H1 (cell line): ENCODE measurements around the gene TYSND1. TPM values are rescaled to one million over a fixed set of nuclear protein-coding genes. Genes with fewer than 3 reads are reported as not detected.

Source experiments
- CTCF ChIA-PET: fragments of 300-600 bp; sonication (Branson Sonifier 250); formaldehyde crosslinking; loops from one replicate; lab custom pipeline; 2021; ENCODE audit not compliant: partially characterized antibody; lab: Charles Lee
- POLR2A ChIA-PET: fragments of 300-600 bp; sonication (Branson Sonifier 250); formaldehyde crosslinking; loops from one replicate; lab custom pipeline; 2021; ENCODE audit warnings: inconsistent platforms; ENCODE audit not compliant: partially characterized antibody; lab: Charles Lee
- DNase-seq, 2 experiments: peaks; one replicate each; pipeline versions ENCODE4 v3.0.0 to v3.0.0-alpha.2; 2010 to 2022; ENCODE audit warnings: low spot score in 2 of 2, low read depth in 1 of 2, mixed read lengths in 1 of 2
- FAIRE-seq: peaks from 2 replicates; lab custom pipeline; 2011; peaks lifted over from hg19 to GRCh38; lab: Jason Lieb, UNC
- H2AFZ ChIP-seq: 2 replicates; pipeline ENCODE4 v1.8.1; 2012; ENCODE audit warnings: low read length, inconsistent platforms
- H2AK5ac ChIP-seq: 2 replicates; pipeline ENCODE4 v1.6.1; 2013; ENCODE audit warnings: low read depth, low read length
- H2BK120ac ChIP-seq: replicated peaks from 2 replicates; pipeline ENCODE3; 2013; ENCODE audit warnings: low read depth, low read length, inconsistent platforms
- H2BK12ac ChIP-seq: 2 replicates; pipeline ENCODE4 v1.6.1; 2013; ENCODE audit warnings: low read depth, low read length
- H2BK15ac ChIP-seq: 2 replicates; pipeline ENCODE4 v1.6.1; 2013; ENCODE audit warnings: low read length
- H2BK20ac ChIP-seq: 2 replicates; pipeline ENCODE4 v1.6.1; 2013; ENCODE audit warnings: low read length
- H2BK5ac ChIP-seq: 2 replicates; pipeline ENCODE4 v1.6.1; 2013; ENCODE audit warnings: low read depth, low read length
- H3K14ac ChIP-seq: 2 replicates; pipeline ENCODE4 v1.6.1; 2013; ENCODE audit warnings: inconsistent platforms; ENCODE audit not compliant: insufficient read length
- H3K18ac ChIP-seq: 2 replicates; pipeline ENCODE4 v1.6.1; 2013; ENCODE audit warnings: low read length; ENCODE audit errors: extremely low read depth
- H3K23ac ChIP-seq: 2 replicates; pipeline ENCODE4 v1.6.1; 2013; ENCODE audit warnings: inconsistent platforms; ENCODE audit not compliant: insufficient read length
- H3K23me2 ChIP-seq: 2 replicates; pipeline ENCODE4 v1.6.1; 2013; ENCODE audit warnings: low read depth, low read length
- H3K27ac ChIP-seq: 2 replicates; pipeline ENCODE4 v1.6.1; 2011; ENCODE audit warnings: low read depth, low read length, inconsistent platforms
- H3K27me3 ChIP-seq, 4 experiments: replicated peaks in 1 of 4; 1 replicate in 1 of 4; 2 replicates in 3 of 4; pipeline versions ENCODE4 v1.6.1 to v1.8.1; 2011 to 2013; ENCODE audit warnings: low read length in 3 of 4, mild to moderate bottlenecking in 3 of 4, inconsistent platforms in 2 of 4, mixed read lengths in 2 of 4, moderate library complexity in 1 of 4; ENCODE audit not compliant: control insufficient read depth in 3 of 4, insufficient read depth in 3 of 4; ENCODE audit errors: extremely low read depth in 1 of 4
- H3K36me3 ChIP-seq, 4 experiments: 2 replicates each; pipeline versions ENCODE4 v1.6.1 to v1.8.1; 2011 to 2013; ENCODE audit warnings: mild to moderate bottlenecking in 4 of 4, low read length in 3 of 4, moderate library complexity in 2 of 4, control low read depth in 1 of 4, inconsistent platforms in 1 of 4; ENCODE audit not compliant: insufficient read depth in 4 of 4, control insufficient read depth in 2 of 4
- H3K4ac ChIP-seq: replicated peaks from 2 replicates; pipeline ENCODE3; 2013; ENCODE audit warnings: low read length, low read depth, mixed read lengths, inconsistent platforms; ENCODE audit not compliant: insufficient read length
- H3K4me1 ChIP-seq, 4 experiments: replicated peaks in 1 of 4; 1 replicate in 1 of 4; 2 replicates in 3 of 4; pipeline versions ENCODE4 v1.6.1 to v1.8.1; 2011 to 2013; ENCODE audit warnings: low read length in 3 of 4, inconsistent platforms in 2 of 4, mixed read lengths in 1 of 4; ENCODE audit not compliant: insufficient read depth in 4 of 4, control insufficient read depth in 3 of 4
- H3K4me2 ChIP-seq, 2 experiments: 2 replicates each; pipeline versions ENCODE4 v1.6.1 to v1.8.1; 2011 to 2013; ENCODE audit warnings: low read depth in 2 of 2, low read length in 2 of 2, control low read depth in 1 of 2, inconsistent platforms in 1 of 2, mild to moderate bottlenecking in 1 of 2; ENCODE audit not compliant: insufficient read depth in 1 of 2
- H3K4me3 ChIP-seq, 4 experiments: fragments of 200-600, 300-600 bp in 1 of 4; sonication (generic), shearing (Covaris generic), sonication (Bioruptor Twin) in 1 of 4; 2 replicates each; pipeline versions ENCODE4 v1.5.1 to v1.8.1; 2011 to 2016; ENCODE audit warnings: low read length in 4 of 4, low read depth in 3 of 4, control low read depth in 2 of 4, inconsistent platforms in 2 of 4, mild to moderate bottlenecking in 2 of 4, mixed read lengths in 1 of 4, moderate library complexity in 1 of 4; ENCODE audit not compliant: insufficient read depth in 2 of 4; ENCODE audit errors: extremely low read depth in 1 of 4
- H3K56ac ChIP-seq: replicated peaks from 2 replicates; pipeline ENCODE3; 2013; ENCODE audit warnings: low read depth, mild to moderate bottlenecking, mixed read lengths, low read length, inconsistent platforms; ENCODE audit not compliant: insufficient read length
- H3K79me1 ChIP-seq: 2 replicates; pipeline ENCODE4 v1.6.1; 2013; ENCODE audit warnings: low read depth, low read length, control low read depth
- H3K79me2 ChIP-seq, 2 experiments: 2 replicates each; pipeline versions ENCODE4 v1.6.1 to v1.8.1; 2012 to 2013; ENCODE audit warnings: low read length in 2 of 2, mild to moderate bottlenecking in 2 of 2, inconsistent platforms in 1 of 2; ENCODE audit not compliant: insufficient read depth in 2 of 2, control insufficient read depth in 1 of 2
- H3K9ac ChIP-seq, 4 experiments: replicated peaks in 1 of 4; 1 replicate in 1 of 4; 2 replicates in 3 of 4; pipeline versions ENCODE4 v1.6.1 to v1.8.1; 2011 to 2013; ENCODE audit warnings: low read depth in 3 of 4, low read length in 3 of 4, control low read depth in 2 of 4, mild to moderate bottlenecking in 2 of 4, moderate library complexity in 2 of 4, inconsistent platforms in 1 of 4; ENCODE audit errors: extremely low read depth in 1 of 4
- H3K9me3 ChIP-seq, 2 experiments: 2 replicates each; pipeline versions ENCODE4 v1.6.1 to v1.8.1; 2012 to 2013; ENCODE audit warnings: mild to moderate bottlenecking in 2 of 2, moderate library complexity in 2 of 2, control low read depth in 1 of 2, inconsistent platforms in 1 of 2, low read depth in 1 of 2, low read length in 1 of 2, mixed read lengths in 1 of 2; ENCODE audit not compliant: insufficient read depth in 2 of 2
- H4K20me1 ChIP-seq, 2 experiments: replicated peaks in 1 of 2; 2 replicates each; pipeline versions ENCODE3 to v1.8.1; 2011 to 2013; ENCODE audit warnings: inconsistent platforms in 2 of 2, low read length in 2 of 2, mild to moderate bottlenecking in 1 of 2; ENCODE audit not compliant: insufficient read depth in 2 of 2, control insufficient read depth in 1 of 2
- H4K5ac ChIP-seq: 2 replicates; pipeline ENCODE4 v1.6.1; 2013; ENCODE audit warnings: low read length, low read depth, mixed read lengths, inconsistent platforms; ENCODE audit not compliant: insufficient read length
- H4K8ac ChIP-seq: 2 replicates; pipeline ENCODE4 v1.8.0; 2013; ENCODE audit warnings: mild to moderate bottlenecking, moderate library complexity, low read length, inconsistent platforms; ENCODE audit not compliant: insufficient read depth; ENCODE audit errors: extremely low read depth
- H4K91ac ChIP-seq: replicated peaks from 2 replicates; pipeline ENCODE3; 2013; ENCODE audit warnings: low read length, mixed read lengths, inconsistent platforms; ENCODE audit not compliant: insufficient read length
- BCL11A ChIP-seq, 2 experiments: IDR thresholded peaks; one replicate each; pipeline ENCODE4 v1.6.1; 2011; ENCODE audit warnings: low read depth in 2 of 2, low read length in 2 of 2, mild to moderate bottlenecking in 2 of 2
- CTCF ChIP-seq, 3 experiments: IDR thresholded peaks; 1 replicate in 2 of 3; 2 replicates in 1 of 3; pipeline versions ENCODE4 v1.5.1 to v1.6.1; 2011; ENCODE audit warnings: low read length in 3 of 3, mild to moderate bottlenecking in 3 of 3, inconsistent platforms in 2 of 3, low read depth in 1 of 3, moderate library complexity in 1 of 3; ENCODE audit not compliant: insufficient read depth in 1 of 3; ENCODE audit errors: control extremely low read depth in 1 of 3
- GABPA ChIP-seq: IDR thresholded peaks from 2 replicates; pipeline ENCODE4 v1.6.1; 2011; ENCODE audit warnings: mild to moderate bottlenecking, low read length, moderate library complexity, borderline replicate concordance; ENCODE audit not compliant: insufficient read depth
- HDAC6 ChIP-seq: IDR thresholded peaks from one replicate; pipeline ENCODE4 v1.7.1; 2012; ENCODE audit warnings: low read depth, mild to moderate bottlenecking, inconsistent platforms, low read length, moderate library complexity
- PHF8 ChIP-seq: fragments of 200-600 bp; sonication (generic); conservative IDR thresholded peaks from 2 replicates; pipeline ENCODE4 v1.7.1; 2012; ENCODE audit warnings: low read depth, mild to moderate bottlenecking, inconsistent platforms, low read length, moderate library complexity
- POLR2A ChIP-seq, 2 experiments: IDR thresholded peaks; 1 replicate in 1 of 2; 2 replicates in 1 of 2; pipeline ENCODE4 v1.6.1; 2011; ENCODE audit warnings: low read depth in 2 of 2, low read length in 2 of 2, mild to moderate bottlenecking in 2 of 2; ENCODE audit errors: control extremely low read depth in 1 of 2
- SIN3A ChIP-seq, 2 experiments: IDR thresholded peaks in 1 of 2; conservative IDR thresholded peaks in 1 of 2; 2 replicates each; pipeline ENCODE4 v1.6.1; 2011 to 2012; ENCODE audit warnings: low read length in 2 of 2, improper control_type of control experiment in 1 of 2, low read depth in 1 of 2, mild to moderate bottlenecking in 1 of 2
- SRF ChIP-seq: IDR thresholded peaks from 2 replicates; pipeline ENCODE4 v1.6.1; 2011; ENCODE audit warnings: mild to moderate bottlenecking, low read depth, low read length, moderate library complexity
- TAF1 ChIP-seq: IDR thresholded peaks from 2 replicates; pipeline ENCODE4 v1.6.1; 2011; ENCODE audit warnings: mild to moderate bottlenecking, low read depth, low read length
- TAF7 ChIP-seq: optimal IDR thresholded peaks from 2 replicates; pipeline ENCODE3; 2011; ENCODE audit warnings: low read depth, mild to moderate bottlenecking, inconsistent platforms, low read length, moderate library complexity, borderline replicate concordance
- WGBS, 2 experiments: shearing (Covaris generic) in 1 of 2; methylation state at CpG; one replicate each; pipeline versions ENCODE4 v1.1.6 to v1.1.7; 2013 to 2015; ENCODE audit warnings: low lambda C conversion rate in 2 of 2, mixed read lengths in 2 of 2, inconsistent platforms in 1 of 2, low coverage in 1 of 2, missing lambda C conversion rate in 1 of 2; ENCODE audit not compliant: insufficient replicate concordance in 2 of 2, insufficient coverage in 1 of 2, insufficient read length in 1 of 2; ENCODE audit errors: extremely low coverage in 1 of 2, missing lambda C conversion rate in 1 of 2; 5-methylcytosine and 5-hydroxymethylcytosine counted together
- polyA plus RNA-seq, 7 experiments: library from polyadenylated mRNA; depleted of rRNA in 3 of 7; stranded (reverse) in 5 of 7; unstranded in 2 of 7; fragments of >200 nt in 5 of 7; fragments of 200-250 nt in 2 of 7; gene quantifications; 1 replicate in 5 of 7; 2 replicates in 1 of 7; 4 replicates in 1 of 7; pipeline versions ENCODE4 v1.2.1 to v1.2.3, GENCODE V29; 2011 to 2013; ENCODE audit warnings: missing spikeins in 2 of 7, mixed read lengths in 2 of 7
- total RNA-seq: library from RNA; stranded (reverse); fragmentation: NEBNext Ultra II Directional; extraction: Animal tissue kit (Norgen Biotek cat#: 25700); gene quantifications from 2 replicates; pipeline ENCODE4 v1.2.1, GENCODE V29; 2021

TYSND1 gene
- total and polyA plus RNA-seq, 2 of the 8 experiments (the other 6 are each of a cell fraction or from before 2014, with no cell fraction given) = 11.9 to 15.0 TPM

GRCh38 chr10:70120417-70120816 lies 26.1 kb downstream of the TYSND1 start:
- Histone ChIP-seq H3K56ac (no peak overlapping the region), H2AK5ac (no peak overlapping the region), H3K79me2 (no peaks in the 10 kb centered on the region), H2AFZ (no peak overlapping the region), H3K27me3 (no peaks in the 10 kb centered on the region), H2BK20ac (no peak overlapping the region), H3K9ac (no peak overlapping the region), H4K20me1 (no peaks in the 10 kb centered on the region), H4K91ac (no peak overlapping the region), H3K4me2 (no peak overlapping the region), H3K4me3 (no peak overlapping the region), H4K8ac (no peak overlapping the region), H3K4me1 (no peaks in the 10 kb centered on the region; a peak in 1 of 7 replicates), H2BK120ac (no peak overlapping the region), H3K18ac (no peak overlapping the region), H3K9me3 (no peaks in the 10 kb centered on the region), H3K79me1 (no peaks in the 10 kb centered on the region), H3K27ac (no peak overlapping the region), H4K5ac (no peak overlapping the region), H3K23ac (no peak overlapping the region), H2BK12ac (no peak overlapping the region), H2BK15ac (no peak overlapping the region), H3K4ac (no peak overlapping the region), H3K14ac (no peak overlapping the region), H2BK5ac (no peak overlapping the region), H3K23me2 (no peaks in the 10 kb centered on the region), H3K36me3 (no peaks in the 10 kb centered on the region; a peak in 1 of 8 replicates)
- ChIA-PET CTCF (interaction anchor here (1.2 to 11.0 kb wide), 4 partner anchors 16 to 330 kb away, joined by 3 to 155 read pairs (median 64); partner anchors contain the start of gene TYSND1), POLR2A (interaction anchor here (0.8 to 2.5 kb wide), 3 partner anchors 11 to 42 kb away, joined by 3 to 9 read pairs (median 3); partner anchors contain the start of gene TYSND1)
- FAIRE-seq (no peak), DNase-seq (no peak)
- TF ChIP-seq HDAC6 (no peak), PHF8 (no peak), POLR2A (IDR thresholded peaks at IDR 0.05; ENCODE audit: control extremely low read depth in 1 of 2, low read depth in 2 of 2, low read length in 2 of 2) (no peak), CTCF (IDR thresholded peaks at IDR 0.05; ENCODE audit: control extremely low read depth in 1 of 3, insufficient read depth in 1 of 3, low read depth in 1 of 3, low read length in 3 of 3) (no peak), SIN3A (conservative IDR thresholded peaks at IDR 0.05 in 1 of 2, IDR thresholded peaks at IDR 0.05 in 1 of 2; ENCODE audit: low read depth in 1 of 2, low read length in 2 of 2) (no peak), GABPA (no peak), TAF1 (no peak), SRF (no peak), BCL11A (IDR thresholded peaks at IDR 0.05; ENCODE audit: low read depth in 2 of 2, low read length in 2 of 2) (no peak), TAF7 (no peak)
- 84% methylated on average over 6 of the region's 6 CpGs; no CpG with 5 or more reads in 1 of the 2 experiments for WGBS, 2 experiments
